ENCODE results near the gene CARMIL1. TPM values are rescaled to one million over a fixed set of nuclear protein-coding genes. Genes with fewer than 3 reads are reported as not detected.

CARMIL1 gene
- polyA plus RNA-seq, 1 donor: 2.2 TPM

GRCh38 chr6:25659633-25660368 is 380.6 kb downstream of the CARMIL1 start:
- DNase-seq (ENCODE audit: low read depth): no peak

DNA sequence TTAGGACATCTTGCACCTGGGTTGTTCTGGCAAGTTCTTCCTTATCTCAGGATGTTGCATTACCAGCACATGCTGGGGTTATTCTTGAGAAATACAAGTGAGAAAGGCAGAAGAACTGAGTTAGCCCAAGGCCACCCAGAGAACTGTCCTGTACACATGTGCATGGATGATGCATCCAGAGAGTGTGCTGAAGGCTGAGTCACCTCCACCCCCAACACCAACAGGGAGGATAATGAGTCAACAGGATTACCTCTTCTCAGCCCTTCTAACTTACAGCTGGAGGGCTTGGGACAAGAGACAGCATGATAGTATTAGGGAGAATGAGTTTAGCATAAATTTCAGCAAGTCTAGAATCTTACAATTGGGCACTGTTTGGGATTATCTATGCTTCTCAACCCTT is 381.3 kb downstream of the CARMIL1 start:
- DNase-seq (ENCODE audit: low read depth): no peak

GRCh38 chr6:25661129-25661779 is 382.1 kb downstream of the CARMIL1 start:
- DNase-seq (ENCODE audit: low read depth): no peak

- no peak for DNase-seq (ENCODE audit: low read depth)
Observed at GRCh38 chr6:25665455-25665854, 386.3 kb downstream of the CARMIL1 start.

- no peak for DNase-seq (ENCODE audit: low read depth)
Observed at GRCh38 chr6:25669413-25669812, 390.2 kb downstream of the CARMIL1 start.
